Esophagus squamous epithelium (tissue), 5 donors: Measurements from ENCODE around the gene PLD4. TPM values are rescaled to one million over a fixed set of nuclear protein-coding genes. Genes with fewer than 3 reads are reported as not detected.

Experiments used
- DNase-seq: peaks from one replicate; lab custom pipeline; 2025; lab: John Stamatoyannopoulos, UW
- H3K27ac ChIP-seq, 4 donors: fragments of 200-600 bp; sonication (generic); one replicate each; pipeline ENCODE4 v1.5.1; 2016 to 2019; ENCODE audit warnings: mild to moderate bottlenecking in 1 of 4
- H3K27me3 ChIP-seq, 4 donors: fragments of 200-600 bp; sonication (generic); 1 replicate in 3 of 4; 2 replicates in 1 of 4; pipeline versions ENCODE4 v1.5.1 to v1.6.0; 2017 to 2021; ENCODE audit warnings: antibody characterized with exemption in 1 of 4
- H3K36me3 ChIP-seq, 3 donors: fragments of 200-600 bp; sonication (generic); one replicate each; pipeline ENCODE4 v1.5.1; 2016 to 2019
- H3K4me1 ChIP-seq, 3 donors: fragments of 200-600 bp; sonication (generic); one replicate each; pipeline ENCODE4 v1.5.1; 2017 to 2019
- H3K4me3 ChIP-seq, 4 donors: fragments of 200-600 bp; sonication (generic); 1 replicate in 3 of 4; 2 replicates in 1 of 4; pipeline ENCODE4 v1.5.1; 2016 to 2019; ENCODE audit warnings: mild to moderate bottlenecking in 2 of 4, moderate library complexity in 1 of 4
- H3K9me3 ChIP-seq, 3 donors: fragments of 200-600 bp; sonication (generic); one replicate each; pipeline ENCODE4 v1.5.1; 2016 to 2019
- CTCF ChIP-seq, 6 experiments: fragments of 450-650 bp in 4 of 6; fragments of 200-600 bp in 2 of 6; sonication (generic) in 2 of 6; IDR thresholded peaks; one replicate each; pipeline ENCODE4 v1.5.1; 2016 to 2019; ENCODE audit warnings: antibody characterized with exemption in 6 of 6, mild to moderate bottlenecking in 4 of 6, moderate library complexity in 4 of 6
- POLR2A ChIP-seq, 4 donors: fragments of 450-650 bp; IDR thresholded peaks; one replicate each; pipeline ENCODE4 v1.6.1; 2017; ENCODE audit warnings: antibody characterized with exemption in 4 of 4, mild to moderate bottlenecking in 4 of 4, moderate library complexity in 3 of 4
- WGBS, 2 donors: methylation state at CpG; one replicate each; pipeline ENCODE4 v1.1.5; 2018; 5-methylcytosine and 5-hydroxymethylcytosine counted together
- intact Hi-C: fragments of 100-400 bp; cut with DNase I; formaldehyde crosslinking; loops from one replicate; pipeline ENCODE4 v1.15.0; 2022
- total RNA-seq, 4 donors: library from RNA; depleted of rRNA; stranded (reverse); fragments of >200 nt; gene quantifications; one replicate each; pipeline ENCODE4 v1.1.0, GENCODE V29; 2016
- donor health status: DM: yes; HTN: yes; CAD: no.

Gene PLD4
- total RNA-seq, 4 donors from 2014 or later, result 0.18 to 0.95 (median 0.64) TPM

GRCh38 chr14:104968541-104969401 lies 44.1 kb downstream of the PLD4 start:
- H3K27me3 ChIP-seq, result peaks cover 0 to 11% (median 0%) of the 10 kb centered on the region in 4 donors
- WGBS, 2 donors, result 22 to 28% methylated on average over 4 to 8 of the region's 21 CpGs
- H3K4me1 ChIP-seq, result peaks cover 72 to 85% (median 74%) of the 10 kb centered on the region in 3 donors
- H3K27ac ChIP-seq, result peak overlapping the region; percentile 93 to 99 (median 98)
- peak overlapping the region; percentile 53 to 76 (median 61) for H3K4me3 ChIP-seq
- intact Hi-C loops, result no loop called here
- H3K36me3 ChIP-seq, result no peaks in the 10 kb centered on the region
- TF ChIP-seq POLR2A (IDR thresholded peaks at IDR 0.05), result peak in 1 of 4 donors; percentile 41
- peak in 1 of 6 experiments; percentile 8 for TF ChIP-seq CTCF (IDR thresholded peaks at IDR 0.05)
- H3K9me3 ChIP-seq, result no peaks in the 10 kb centered on the region
- DNase-seq, result no peak

- DNase-seq, result no peak
- intact Hi-C loops, result no loop called here
- Histone ChIP-seq H3K9me3 (no peaks in the 10 kb centered on the region), H3K36me3 (no peaks in the 10 kb centered on the region), H3K4me1 (peaks cover 82 to 95% (median 84%) of the 10 kb centered on the region in 3 donors), H3K4me3 (peak overlapping the region; percentile 53 to 76 (median 61)), H3K27ac (peak overlapping the region; percentile 93 to 99 (median 98)), H3K27me3 (peaks cover 0 to 11% (median 0%) of the 10 kb centered on the region in 4 donors)
- WGBS, 2 donors, result 85% methylated on average over 4 of the region's 10 CpGs; no CpG with 5 or more reads in 1 of the 2 donors
- TF ChIP-seq POLR2A (IDR thresholded peaks at IDR 0.05) (no peak), CTCF (IDR thresholded peaks at IDR 0.05) (no peak)
Measured at GRCh38 chr14:104969741-104970230, 45.1 kb downstream of the PLD4 start.

GRCh38 chr14:104970231-104971068 lies 45.8 kb downstream of the PLD4 start:
- no peaks in the 10 kb centered on the region for H3K36me3 ChIP-seq
- WGBS, 2 donors, result 45% methylated on average over 5 of the region's 19 CpGs; no CpG with 5 or more reads in 1 of the 2 donors
- intact Hi-C loops, result no loop called here
- H3K4me3 ChIP-seq, result peak overlapping the region; percentile 53 to 76 (median 61)
- DNase-seq, result peak; percentile 35
- peaks cover 87 to 100% (median 89%) of the 10 kb centered on the region in 3 donors for H3K4me1 ChIP-seq
- H3K27ac ChIP-seq, result peak overlapping the region; percentile 93 to 99 (median 98)
- TF ChIP-seq POLR2A (IDR thresholded peaks at IDR 0.05), result peak in 2 of 4 donors; percentile 66 to 71
- TF ChIP-seq CTCF (IDR thresholded peaks at IDR 0.05), result no peak
- H3K27me3 ChIP-seq, result peaks cover 0 to 11% (median 0%) of the 10 kb centered on the region in 4 donors
- H3K9me3 ChIP-seq, result no peaks in the 10 kb centered on the region

- H3K27me3 ChIP-seq, result peaks cover 0 to 12% (median 0%) of the 10 kb centered on the region in 4 donors
- intact Hi-C loops, result no loop called here
- H3K4me1 ChIP-seq, result peaks cover 88 to 100% (median 90%) of the 10 kb centered on the region in 3 donors
- H3K36me3 ChIP-seq, result no peaks in the 10 kb centered on the region
- TF ChIP-seq POLR2A (IDR thresholded peaks at IDR 0.05) (no peak), CTCF (IDR thresholded peaks at IDR 0.05) (no peak)
- 81 to 94% methylated on average over 2 to 5 of the region's 12 CpGs for WGBS, 2 donors
- peak overlapping the region; percentile 93 to 99 (median 98) for H3K27ac ChIP-seq
- H3K9me3 ChIP-seq, result no peaks in the 10 kb centered on the region
- H3K4me3 ChIP-seq, result peak overlapping the region in 2 of 4 donors; percentile 18 to 53
- DNase-seq, result no peak
Measured at GRCh38 chr14:104971447-104972240, 47.0 kb downstream of the PLD4 start.
